ENCODE data around the gene PEX11G.

The PEX11G gene

GRCh38 chr19:7497292-7497691 is 8.5 kb upstream of the PEX11G start:
- no peak overlapping the region for H3K4me2 ChIP-seq (ENCODE audit: low read length)
- H2AFZ ChIP-seq, result no peak overlapping the region
- no peaks in the 10 kb centered on the region for H3K9me3 ChIP-seq (ENCODE audit: control insufficient read depth, low read length)
- H3K4me1 ChIP-seq, result peaks cover 11% of the 10 kb centered on the region
- no peaks in the 10 kb centered on the region for H3K79me2 ChIP-seq
- H3K27ac ChIP-seq, result no peak overlapping the region
- H3K36me3 ChIP-seq (ENCODE audit: control insufficient read depth, insufficient read depth, low read length), result no peaks in the 10 kb centered on the region
- H3K9ac ChIP-seq, result no peak overlapping the region
- H3K27me3 ChIP-seq (ENCODE audit: control insufficient read depth, insufficient read depth, low read length), result no peaks in the 10 kb centered on the region
- no peak overlapping the region for H3K4me3 ChIP-seq (ENCODE audit: low read depth, low read length)
- peak; percentile 18 for TF ChIP-seq CTCF (IDR thresholded peaks at IDR 0.05)

GRCh38 chr19:7494416-7495098 is 5.7 kb upstream of the PEX11G start:
- H3K9me3 ChIP-seq (ENCODE audit: control insufficient read depth, low read length), result no peaks in the 10 kb centered on the region
- TF ChIP-seq CTCF (IDR thresholded peaks at IDR 0.05), result no peak
- peaks cover 11% of the 10 kb centered on the region for H3K4me1 ChIP-seq
- H3K27me3 ChIP-seq (ENCODE audit: control insufficient read depth, insufficient read depth, low read length), result no peaks in the 10 kb centered on the region
- no peak overlapping the region for H3K4me3 ChIP-seq (ENCODE audit: low read depth, low read length)
- peak overlapping the region; percentile 83 for H3K27ac ChIP-seq
- H3K4me2 ChIP-seq (ENCODE audit: low read length), result peak overlapping the region; percentile 51
- H3K79me2 ChIP-seq, result no peaks in the 10 kb centered on the region
- no peak overlapping the region for H3K9ac ChIP-seq
- no peaks in the 10 kb centered on the region for H3K36me3 ChIP-seq (ENCODE audit: control insufficient read depth, insufficient read depth, low read length)
- peak overlapping the region; percentile 100 for H2AFZ ChIP-seq

- no peak overlapping the region for H2AFZ ChIP-seq
- H3K4me3 ChIP-seq (ENCODE audit: low read depth, low read length), result no peak overlapping the region
- no peaks in the 10 kb centered on the region for H3K79me2 ChIP-seq
- no peaks in the 10 kb centered on the region for H3K9me3 ChIP-seq (ENCODE audit: control insufficient read depth, low read length)
- H3K4me1 ChIP-seq, result peaks cover 15% of the 10 kb centered on the region
- no peak overlapping the region for H3K27ac ChIP-seq
- no peaks in the 10 kb centered on the region for H3K27me3 ChIP-seq (ENCODE audit: control insufficient read depth, insufficient read depth, low read length)
- H3K9ac ChIP-seq, result no peak overlapping the region
- no peak for TF ChIP-seq CTCF (IDR thresholded peaks at IDR 0.05)
- H3K4me2 ChIP-seq (ENCODE audit: low read length), result no peak overlapping the region
- no peaks in the 10 kb centered on the region for H3K36me3 ChIP-seq (ENCODE audit: control insufficient read depth, insufficient read depth, low read length)
These were observed 3.7 kb upstream of the PEX11G start for GRCh38 chr19:7492558-7492957.

- TF ChIP-seq CTCF (IDR thresholded peaks at IDR 0.05), result no peak
- H3K27me3 ChIP-seq (ENCODE audit: control insufficient read depth, insufficient read depth, low read length), result no peaks in the 10 kb centered on the region
- peaks cover 15% of the 10 kb centered on the region for H3K4me1 ChIP-seq
- H3K36me3 ChIP-seq (ENCODE audit: control insufficient read depth, insufficient read depth, low read length), result no peaks in the 10 kb centered on the region
- H2AFZ ChIP-seq, result no peak overlapping the region
- H3K4me3 ChIP-seq (ENCODE audit: low read depth, low read length), result no peak overlapping the region
- no peaks in the 10 kb centered on the region for H3K79me2 ChIP-seq
- no peak overlapping the region for H3K27ac ChIP-seq
- H3K4me2 ChIP-seq (ENCODE audit: low read length), result no peak overlapping the region
- H3K9me3 ChIP-seq (ENCODE audit: control insufficient read depth, low read length), result no peaks in the 10 kb centered on the region
- H3K9ac ChIP-seq, result no peak overlapping the region
These were observed 3.3 kb upstream of the PEX11G start for GRCh38 chr19:7492142-7492541.

GRCh38 chr19:7489609-7490044 is 792 bp upstream of the PEX11G start:
- Histone ChIP-seq H3K9me3 (ENCODE audit: control insufficient read depth, low read length) (no peaks in the 10 kb centered on the region), H2AFZ (peak overlapping the region; percentile 96), H3K4me2 (ENCODE audit: low read length) (peak overlapping the region; percentile 66), H3K27ac (no peak overlapping the region), H3K4me3 (ENCODE audit: low read depth, low read length) (no peak overlapping the region), H3K27me3 (ENCODE audit: control insufficient read depth, insufficient read depth, low read length) (no peaks in the 10 kb centered on the region), H3K4me1 (peaks cover 11% of the 10 kb centered on the region), H3K9ac (no peak overlapping the region), H3K79me2 (no peaks in the 10 kb centered on the region), H3K36me3 (ENCODE audit: control insufficient read depth, insufficient read depth, low read length) (no peaks in the 10 kb centered on the region)
- no peak for TF ChIP-seq CTCF (IDR thresholded peaks at IDR 0.05)
